ENCODE measurements around the gene PROB1. TPM values are rescaled to one million over a fixed set of nuclear protein-coding genes. Genes with fewer than 3 reads are reported as not detected.

PROB1 gene
- total and polyA plus RNA-seq, 12 donors: 3.1 to 24.4 (median 8.8) TPM

DNA sequence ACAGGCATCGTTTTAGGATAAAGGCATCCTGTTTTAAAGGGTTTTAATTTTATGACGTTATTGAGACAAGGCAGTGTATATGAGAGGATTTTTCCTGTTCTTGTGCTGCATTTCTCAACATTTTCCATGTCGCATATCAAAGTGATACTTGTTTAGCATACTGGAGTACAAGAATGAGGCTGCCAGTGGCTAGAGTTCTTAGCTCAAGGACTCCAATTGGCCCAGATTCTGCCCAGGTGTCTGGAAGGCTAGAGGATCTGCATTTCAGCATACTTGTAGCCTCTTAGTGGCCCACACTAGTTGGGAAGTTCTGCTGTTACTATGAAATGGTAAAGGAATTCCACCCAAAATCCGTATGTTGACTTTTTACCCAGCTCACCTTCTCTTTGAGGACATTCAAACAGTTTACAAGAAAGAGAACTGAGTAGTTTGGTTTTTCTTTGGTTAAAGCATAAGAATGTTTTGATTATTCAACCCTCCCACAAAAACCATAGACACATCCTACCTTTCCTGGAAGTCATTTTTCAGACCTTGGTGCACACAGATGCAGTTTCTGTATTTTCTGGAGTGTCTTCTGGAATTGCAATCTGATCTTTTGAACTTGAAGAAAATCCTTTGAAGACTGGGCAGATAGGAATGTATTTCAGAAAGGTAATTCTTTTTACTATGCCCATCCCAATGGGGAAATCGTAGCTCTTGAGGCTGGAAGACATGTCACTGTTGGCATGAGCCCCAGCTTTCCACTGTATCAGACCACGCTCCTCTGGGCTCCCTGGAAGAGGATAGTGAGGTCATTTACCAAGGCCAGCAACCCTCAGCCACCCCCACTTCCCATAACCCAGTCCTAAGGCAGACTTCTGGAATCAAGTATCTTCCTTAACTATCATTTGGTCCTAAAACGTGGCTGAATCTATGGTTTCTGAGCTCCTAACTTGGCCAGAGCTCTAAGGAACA is 23.1 kb downstream of the PROB1 start:
- TF ChIP-seq POLR2A (IDR thresholded peaks at IDR 0.05): no peak
- TF ChIP-seq, protein P1, sequence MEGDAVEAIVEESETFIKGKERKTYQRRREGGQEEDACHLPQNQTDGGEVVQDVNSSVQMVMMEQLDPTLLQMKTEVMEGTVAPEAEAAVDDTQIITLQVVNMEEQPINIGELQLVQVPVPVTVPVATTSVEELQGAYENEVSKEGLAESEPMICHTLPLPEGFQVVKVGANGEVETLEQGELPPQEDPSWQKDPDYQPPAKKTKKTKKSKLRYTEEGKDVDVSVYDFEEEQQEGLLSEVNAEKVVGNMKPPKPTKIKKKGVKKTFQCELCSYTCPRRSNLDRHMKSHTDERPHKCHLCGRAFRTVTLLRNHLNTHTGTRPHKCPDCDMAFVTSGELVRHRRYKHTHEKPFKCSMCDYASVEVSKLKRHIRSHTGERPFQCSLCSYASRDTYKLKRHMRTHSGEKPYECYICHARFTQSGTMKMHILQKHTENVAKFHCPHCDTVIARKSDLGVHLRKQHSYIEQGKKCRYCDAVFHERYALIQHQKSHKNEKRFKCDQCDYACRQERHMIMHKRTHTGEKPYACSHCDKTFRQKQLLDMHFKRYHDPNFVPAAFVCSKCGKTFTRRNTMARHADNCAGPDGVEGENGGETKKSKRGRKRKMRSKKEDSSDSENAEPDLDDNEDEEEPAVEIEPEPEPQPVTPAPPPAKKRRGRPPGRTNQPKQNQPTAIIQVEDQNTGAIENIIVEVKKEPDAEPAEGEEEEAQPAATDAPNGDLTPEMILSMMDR (IDR thresholded peaks at IDR 0.05): no peak
- intact Hi-C loops (cut with DNase I): no loop called here
- no peaks in the 10 kb centered on the region for H3K9me3 ChIP-seq (replicated peaks in 1 of 3)
- H3K27me3 ChIP-seq: no peaks in the 10 kb centered on the region
- peak; percentile 71 to 94 (median 88) for DNase-seq
- peak overlapping the region; percentile 2 to 94 (median 87) for H3K27ac ChIP-seq
- H3K36me3 ChIP-seq (replicated peaks in 1 of 2): peaks cover 0 to 35% of the 10 kb centered on the region in 2 donors
- 61 to 70% (median 65%) methylated on average over 7 of the region's 7 CpGs for WGBS, 4 donors
- H3K4me3 ChIP-seq: no peak overlapping the region
- peaks cover 26 to 30% of the 10 kb centered on the region in 2 donors for H3K4me1 ChIP-seq (replicated peaks in 1 of 2)

DNA sequence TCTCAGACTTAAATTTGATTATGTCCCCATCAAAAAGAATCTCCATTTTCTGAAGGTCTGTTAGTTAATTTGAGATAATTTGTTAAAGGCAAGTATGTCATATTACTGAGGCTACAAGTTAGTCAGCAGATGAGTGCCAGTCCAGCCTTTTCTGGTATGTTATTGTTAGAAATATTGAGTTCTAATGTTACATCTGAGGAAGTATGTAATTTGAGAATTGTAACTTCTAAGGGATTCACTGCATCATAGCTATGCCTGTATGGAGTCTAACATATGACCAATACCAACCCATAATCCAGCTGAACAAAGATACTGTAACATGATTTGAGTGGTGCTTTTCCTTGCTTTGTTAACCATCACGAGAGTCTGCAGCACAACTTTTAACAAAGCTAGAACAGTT is 25.7 kb downstream of the PROB1 start:
- Histone ChIP-seq H3K27ac (no peak overlapping the region), H3K36me3 (replicated peaks in 1 of 2) (peaks cover 0 to 61% of the 10 kb centered on the region in 2 donors), H3K27me3 (no peaks in the 10 kb centered on the region), H3K4me1 (replicated peaks in 1 of 2) (peaks cover 24 to 35% of the 10 kb centered on the region in 2 donors), H3K4me3 (no peak overlapping the region), H3K9me3 (replicated peaks in 1 of 3) (no peaks in the 10 kb centered on the region)
- DNase-seq: no peak
- intact Hi-C loops (cut with DNase I): no loop called here
- WGBS, 4 donors: 88 to 100% (median 92%) methylated on average over 1 of the region's 1 CpG
- TF ChIP-seq, protein P1 (IDR thresholded peaks at IDR 0.05): no peak
- TF ChIP-seq POLR2A (IDR thresholded peaks at IDR 0.05): no peak

DNA sequence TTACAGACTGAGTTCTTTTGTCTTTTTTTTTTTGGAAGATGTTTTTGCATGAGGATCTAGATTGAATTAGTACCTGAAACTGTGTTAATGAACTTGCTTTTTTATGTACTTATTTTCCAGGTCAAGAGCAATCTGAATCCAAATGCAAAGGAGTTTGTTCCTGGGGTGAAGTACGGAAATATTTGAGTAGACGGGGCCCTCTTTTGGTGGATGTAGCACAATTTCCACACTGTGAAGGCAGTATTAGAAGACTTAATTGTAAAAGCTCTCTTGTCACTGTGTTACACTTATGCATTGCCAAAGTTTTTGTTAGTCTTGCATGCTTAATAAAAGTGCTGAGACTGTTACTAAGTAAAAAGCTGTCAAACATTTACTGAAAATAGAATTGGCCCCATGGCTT is 26.3 kb downstream of the PROB1 start:
- H3K4me3 ChIP-seq: no peak overlapping the region
- no peaks in the 10 kb centered on the region for H3K9me3 ChIP-seq (replicated peaks in 1 of 3)
- intact Hi-C loops (cut with DNase I): no loop called here
- peaks cover 18 to 33% of the 10 kb centered on the region in 2 donors for H3K4me1 ChIP-seq (replicated peaks in 1 of 2)
- TF ChIP-seq POLR2A (IDR thresholded peaks at IDR 0.05): no peak
- TF ChIP-seq, protein P1 (IDR thresholded peaks at IDR 0.05): no peak
- 77 to 85% (median 83%) methylated on average over 2 of the region's 2 CpGs for WGBS, 4 donors
- H3K27me3 ChIP-seq: no peaks in the 10 kb centered on the region
- H3K27ac ChIP-seq: no peak overlapping the region
- peaks cover 0 to 63% of the 10 kb centered on the region in 2 donors for H3K36me3 ChIP-seq (replicated peaks in 1 of 2)
- DNase-seq: no peak

DNA sequence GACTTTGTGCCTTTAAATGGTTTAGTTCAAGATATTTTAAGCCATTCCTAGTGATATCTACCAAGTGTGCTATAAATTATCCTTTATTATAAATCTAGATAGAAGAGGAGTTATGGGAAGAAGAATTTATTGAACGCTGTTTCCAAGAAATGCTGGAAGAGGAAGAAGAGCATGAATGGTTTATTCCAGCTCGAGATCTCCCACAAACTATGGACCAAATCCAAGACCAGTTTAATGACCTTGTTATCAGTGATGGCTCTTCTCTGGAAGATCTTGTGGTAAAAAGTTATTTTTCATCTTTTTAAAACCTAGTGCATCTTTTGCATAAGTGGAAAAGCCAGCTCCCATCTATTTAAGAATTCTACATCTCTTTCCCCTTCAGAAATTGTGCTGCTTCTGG is 30.4 kb downstream of the PROB1 start:
- H3K27me3 ChIP-seq: no peaks in the 10 kb centered on the region
- WGBS, 4 donors: 24 to 49% (median 40%) methylated on average over 2 of the region's 2 CpGs
- intact Hi-C loops (cut with DNase I): no loop called here

More for the DNA sequence above, 30.4 kb downstream of the PROB1 start:
- Histone ChIP-seq H3K36me3 (replicated peaks in 1 of 2) (peaks cover 0 to 54% of the 10 kb centered on the region in 2 donors), H3K27ac (peak overlapping the region in 1 of 5 donors; percentile 58), H3K4me1 (replicated peaks in 1 of 2) (peaks cover 0 to 21% of the 10 kb centered on the region in 2 donors), H3K4me3 (no peak overlapping the region), H3K9me3 (replicated peaks in 1 of 3) (no peaks in the 10 kb centered on the region)
- TF ChIP-seq, protein P1 (IDR thresholded peaks at IDR 0.05): no peak
- TF ChIP-seq POLR2A (IDR thresholded peaks at IDR 0.05): no peak
- no peak for DNase-seq
